NCI-H2196 treated with DMSO at 0.1 percent for 48 hours (cell line): Measurements from ENCODE around the gene ZNF236.

ENCODE experiments used
- DNase-seq: peaks from one replicate; lab custom pipeline; 2025; ENCODE audit not compliant: unreplicated experiment; lab: John Stamatoyannopoulos, UW

Gene ZNF236

GRCh38 chr18:76819411-76820136 lies 2.8 kb upstream of the ZNF236 start:
- no peak for DNase-seq

- DNase-seq = no peak
These were observed 942 bp upstream of the ZNF236 start for GRCh38 chr18:76821356-76821874.

- DNase-seq = no peak
These were observed 367 bp upstream of the ZNF236 start for GRCh38 chr18:76821875-76822505.

GRCh38 chr18:76823161-76823538 lies 793 bp downstream of the ZNF236 start:
- no peak for DNase-seq

GRCh38 chr18:76823587-76824011 lies 1.2 kb downstream of the ZNF236 start:
- no peak for DNase-seq

- DNase-seq = no peak
These were observed 1.9 kb downstream of the ZNF236 start for GRCh38 chr18:76824145-76824676.

GRCh38 chr18:76824754-76825153 lies 2.4 kb downstream of the ZNF236 start:
- DNase-seq = no peak

- DNase-seq = no peak
These were observed 5.1 kb downstream of the ZNF236 start for GRCh38 chr18:76827205-76828200.

GRCh38 chr18:76834379-76834778 lies 12.0 kb downstream of the ZNF236 start:
- no peak for DNase-seq

- DNase-seq = no peak
These were observed 13.0 kb downstream of the ZNF236 start for GRCh38 chr18:76835380-76835779.

- no peak for DNase-seq
These were observed 14.7 kb downstream of the ZNF236 start for GRCh38 chr18:76837071-76837470.

- DNase-seq = no peak
These were observed 15.8 kb downstream of the ZNF236 start for GRCh38 chr18:76838182-76838581.

- no peak for DNase-seq
These were observed 16.9 kb downstream of the ZNF236 start for GRCh38 chr18:76839086-76839794.

- DNase-seq = no peak
These were observed 20.6 kb downstream of the ZNF236 start for GRCh38 chr18:76842837-76843530.

- DNase-seq = no peak
These were observed 21.8 kb downstream of the ZNF236 start for GRCh38 chr18:76844144-76844543.

- DNase-seq = no peak
These were observed 22.6 kb downstream of the ZNF236 start for GRCh38 chr18:76844742-76845477.

GRCh38 chr18:76846217-76846616 lies 23.9 kb downstream of the ZNF236 start:
- no peak for DNase-seq

GRCh38 chr18:76847916-76848315 lies 25.6 kb downstream of the ZNF236 start:
- DNase-seq = no peak

GRCh38 chr18:76850112-76850511 lies 27.8 kb downstream of the ZNF236 start:
- DNase-seq = no peak
